ENCODE results near the gene PEAK1.

- TF ChIP-seq GATA2 (IDR thresholded peaks at IDR 0.05; ENCODE audit: low read depth, low read length): no peak
- no peak for TF ChIP-seq GATA3 (IDR thresholded peaks at IDR 0.05; ENCODE audit: low read depth, low read length)
These were observed 198.2 kb downstream of the PEAK1 start for GRCh38 chr15:77221708-77222107.

Data from SH-SY5Y (cell line).